H1 (cell line): ENCODE measurements around the gene SOBP. TPM values are rescaled to one million over a fixed set of nuclear protein-coding genes. Genes with fewer than 3 reads are reported as not detected.

Source experiments
- CHD7 ChIP-seq: fragments of 300-600 bp; sonication (generic); IDR thresholded peaks from 2 replicates; pipeline ENCODE4 v1.7.1; 2012; ENCODE audit warnings: low read length, moderate library complexity, mild to moderate bottlenecking, inconsistent platforms; ENCODE audit not compliant: insufficient replicate concordance
- polyA plus RNA-seq, 7 experiments: library from polyadenylated mRNA; depleted of rRNA in 3 of 7; stranded (reverse) in 5 of 7; unstranded in 2 of 7; fragments of >200 nt in 5 of 7; fragments of 200-250 nt in 2 of 7; gene quantifications; 1 replicate in 5 of 7; 2 replicates in 1 of 7; 4 replicates in 1 of 7; pipeline versions ENCODE4 v1.2.1 to v1.2.3, GENCODE V29; 2011 to 2013; ENCODE audit warnings: missing spikeins in 2 of 7, mixed read lengths in 2 of 7
- total RNA-seq: library from RNA; stranded (reverse); fragmentation: NEBNext Ultra II Directional; extraction: Animal tissue kit (Norgen Biotek cat#: 25700); gene quantifications from 2 replicates; pipeline ENCODE4 v1.2.1, GENCODE V29; 2021

The SOBP gene
- total and polyA plus RNA-seq, 2 of the 8 experiments (the other 6 are each of a cell fraction or from before 2014, with no cell fraction given) = 0.45 to 6.2 TPM

- peak; percentile 19 for TF ChIP-seq CHD7
- TF ChIP-seq, all 59 proteins: peak for 2
Measured at GRCh38 chr6:107534571-107535141, 44.7 kb downstream of the SOBP start (continued).
